Kidney epithelial cell (primary cell): ENCODE data around the gene ADCK1. TPM values are rescaled to one million over a fixed set of nuclear protein-coding genes. Genes with fewer than 3 reads are reported as not detected.
"Not testable (repeated sequence)": the region's sequence is repeated elsewhere in the genome, so short reads cannot be mapped to it uniquely, and the experiment has no call there.

Source experiments
- DNase-seq: peaks from one replicate; pipeline ENCODE4 v3.0.0-alpha.2; 2010; ENCODE audit warnings: low read depth
- H3K27me3 ChIP-seq: 2 replicates; pipeline ENCODE4 v1.6.0; 2011; ENCODE audit warnings: low read length; ENCODE audit not compliant: control insufficient read depth, insufficient read depth
- H3K36me3 ChIP-seq: 2 replicates; pipeline ENCODE4 v1.5.1; 2011; ENCODE audit warnings: low read length; ENCODE audit not compliant: control insufficient read depth, insufficient read depth
- H3K4me3 ChIP-seq: 2 replicates; pipeline ENCODE4 v1.5.1; 2011; ENCODE audit warnings: low read depth, mild to moderate bottlenecking, control low read depth, low read length
- CTCF ChIP-seq: IDR thresholded peaks from 2 replicates; pipeline ENCODE4 v1.5.1; 2011; ENCODE audit warnings: mild to moderate bottlenecking, moderate library complexity, low read length, control low read depth, inconsistent platforms; ENCODE audit not compliant: insufficient read depth, poor library complexity, severe bottlenecking
- total RNA-seq: library from RNA; depleted of rRNA; stranded (reverse); fragments of >200 nt; gene quantifications from 2 replicates; pipeline ENCODE4 v1.2.3, GENCODE V29; 2015

Gene ADCK1
- total RNA-seq, 1 donor from 2014 or later = 9.3 TPM

GRCh38 chr14:77808250-77808649 lies 8.3 kb downstream of the ADCK1 start:
- no peak for DNase-seq
- H3K4me3 ChIP-seq = no peak overlapping the region
- no peaks in the 10 kb centered on the region for H3K27me3 ChIP-seq
- no peak for TF ChIP-seq CTCF
- no peaks in the 10 kb centered on the region for H3K36me3 ChIP-seq

DNA sequence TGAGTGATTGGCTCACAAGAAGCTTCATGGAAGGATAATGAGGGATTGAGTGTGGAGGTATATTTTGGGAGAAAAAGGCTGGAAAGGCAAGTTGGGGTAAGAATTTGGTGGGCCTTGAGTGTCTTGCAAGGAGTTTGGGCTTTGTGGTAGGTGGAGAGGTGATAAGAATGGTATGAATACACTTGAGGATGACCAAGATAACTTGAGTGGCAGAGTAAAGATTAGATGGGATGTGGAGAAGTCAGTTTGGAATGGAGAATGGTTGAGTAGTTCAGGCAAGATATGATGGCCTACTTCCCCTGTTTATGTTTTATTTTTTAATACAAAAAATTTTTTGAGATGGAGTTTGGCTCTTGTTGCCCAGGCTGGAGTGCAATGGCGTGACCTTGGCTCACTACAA lies 9.1 kb downstream of the ADCK1 start:
- no peak for TF ChIP-seq CTCF
- Histone ChIP-seq H3K4me3 (no peak overlapping the region), H3K36me3 (no peaks in the 10 kb centered on the region), H3K27me3 (no peaks in the 10 kb centered on the region)
- no peak for DNase-seq

GRCh38 chr14:77812028-77812427 lies 12.1 kb downstream of the ADCK1 start:
- no peak for DNase-seq
- Histone ChIP-seq H3K4me3 (no peak overlapping the region), H3K36me3 (no peaks in the 10 kb centered on the region), H3K27me3 (no peaks in the 10 kb centered on the region)
- TF ChIP-seq CTCF = no peak

GRCh38 chr14:77812682-77813081 lies 12.8 kb downstream of the ADCK1 start:
- H3K36me3 ChIP-seq, DNase-seq, H3K4me3 ChIP-seq, H3K27me3 ChIP-seq: not testable (repeated sequence)

GRCh38 chr14:77822307-77822706 lies 22.4 kb downstream of the ADCK1 start:
- H3K36me3 ChIP-seq = no peaks in the 10 kb centered on the region
- no peaks in the 10 kb centered on the region for H3K27me3 ChIP-seq
- TF ChIP-seq CTCF = no peak
- no peak overlapping the region for H3K4me3 ChIP-seq
- DNase-seq = no peak

- Histone ChIP-seq H3K4me3 (no peak overlapping the region), H3K27me3 (no peaks in the 10 kb centered on the region), H3K36me3 (no peaks in the 10 kb centered on the region)
- DNase-seq = no peak
- no peak for TF ChIP-seq CTCF
Observed at GRCh38 chr14:77822741-77823140, 22.8 kb downstream of the ADCK1 start.
